H4 (cell line): Measurements from ENCODE around the gene GTPBP6. TPM values are rescaled to one million over a fixed set of nuclear protein-coding genes. Genes with fewer than 3 reads are reported as not detected.
"Not testable (repeated sequence)": the region's sequence is repeated elsewhere in the genome, so short reads cannot be mapped to it uniquely, and the experiment has no call there.

Experiments used
- DNase-seq: peaks from one replicate; pipeline ENCODE4 v3.0.0-alpha.2; 2015; ENCODE audit warnings: low spot score
- total RNA-seq: library from RNA; depleted of rRNA; stranded (reverse); fragments of >200 nt; shearing (Covaris generic); gene quantifications from 2 replicates; pipeline ENCODE4 v1.2.3, GENCODE V29; 2014; rRNA removed

The GTPBP6 gene
- total RNA-seq, 1 experiment from 2014 or later, result 40.2 TPM

- no peak for DNase-seq
Measured at GRCh38 chrX:265502-265901, 53.1 kb downstream of the GTPBP6 start.

- no peak for DNase-seq
Measured at GRCh38 chrX:264634-265455, 53.8 kb downstream of the GTPBP6 start.

- not testable (repeated sequence) for DNase-seq
Measured at GRCh38 chrX:264006-264405, 54.6 kb downstream of the GTPBP6 start.

GRCh38 chrX:262381-262909 lies 56.2 kb downstream of the GTPBP6 start:
- DNase-seq, result no peak

- DNase-seq, result no peak
Measured at GRCh38 chrX:261919-262352, 56.7 kb downstream of the GTPBP6 start.

GRCh38 chrX:261167-261918 lies 57.3 kb downstream of the GTPBP6 start:
- no peak for DNase-seq

- no peak for DNase-seq
Measured at GRCh38 chrX:259692-260355, 58.8 kb downstream of the GTPBP6 start.

- DNase-seq, result no peak
Measured at GRCh38 chrX:258291-259040, 60.1 kb downstream of the GTPBP6 start.

GRCh38 chrX:257681-258289 lies 60.8 kb downstream of the GTPBP6 start:
- DNase-seq, result no peak

- DNase-seq, result not testable (repeated sequence)
Measured at GRCh38 chrX:257054-257453, 61.5 kb downstream of the GTPBP6 start.

- no peak for DNase-seq
Measured at GRCh38 chrX:255923-256331, 62.7 kb downstream of the GTPBP6 start.

Other genes starting within 250 kb of the GTPBP6 start
- 7.7 and 8.1 TPM in 2 replicates for gene PLCXD1, start 37.4 kb downstream of the GTPBP6 start, total RNA-seq
- 12.6 and 34.7 TPM in 2 replicates for gene PPP2R3B, start 68.1 kb upstream of the GTPBP6 start, total RNA-seq